Muscle layer of duodenum (tissue), 2 donors: Measurements from ENCODE around the gene LRTM2.

Experiments
- H3K27ac ChIP-seq: one replicate; pipeline ENCODE4 v1.7.0; 2013; ENCODE audit warnings: mild to moderate bottlenecking, low read length
- H3K27me3 ChIP-seq: one replicate; pipeline ENCODE4 v1.7.0; 2013; ENCODE audit warnings: low read depth, mild to moderate bottlenecking, control low read depth, low read length
- H3K36me3 ChIP-seq, 2 donors: one replicate each; pipeline ENCODE4 v1.7.0; 2013; ENCODE audit warnings: low read length in 2 of 2, control low read depth in 1 of 2, mild to moderate bottlenecking in 1 of 2; ENCODE audit not compliant: insufficient read depth in 2 of 2, control insufficient read depth in 1 of 2
- H3K4me1 ChIP-seq, 2 donors: one replicate each; pipeline ENCODE4 v1.7.0; 2013; ENCODE audit warnings: low read length in 2 of 2, mild to moderate bottlenecking in 2 of 2, control low read depth in 1 of 2, moderate library complexity in 1 of 2; ENCODE audit not compliant: insufficient read depth in 2 of 2, control insufficient read depth in 1 of 2
- H3K4me3 ChIP-seq, 2 donors: one replicate each; pipeline ENCODE4 v1.7.0; 2013; ENCODE audit warnings: low read length in 2 of 2, low read depth in 1 of 2, mild to moderate bottlenecking in 1 of 2
- H3K9me3 ChIP-seq, 2 donors: one replicate each; pipeline ENCODE4 v1.7.0; 2013; ENCODE audit warnings: low read length in 2 of 2, control low read depth in 1 of 2, mild to moderate bottlenecking in 1 of 2; ENCODE audit not compliant: control insufficient read depth in 1 of 2
- donor health status: healthy.

Gene LRTM2

DNA sequence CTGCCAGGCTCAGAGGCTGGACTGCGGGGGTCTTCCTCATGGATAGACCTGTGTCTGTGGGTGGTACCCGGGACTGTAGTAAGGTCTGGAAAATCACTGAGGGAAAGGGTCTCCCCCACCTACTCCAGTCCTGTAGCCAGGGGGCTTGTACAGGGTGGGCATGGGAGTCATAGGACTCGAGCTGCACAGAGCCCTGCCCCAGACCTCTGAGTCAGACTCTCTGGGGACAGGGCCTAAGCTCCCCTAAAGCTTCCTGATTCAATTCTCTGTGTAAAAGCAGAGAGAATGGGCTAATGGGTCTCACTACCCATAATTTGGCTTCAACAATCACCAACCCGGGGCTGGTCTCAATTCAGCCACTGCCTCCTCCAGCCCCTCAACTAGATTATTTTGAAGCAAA lies 27.0 kb downstream of the LRTM2 start:
- Histone ChIP-seq H3K4me1 (no peaks in the 10 kb centered on the region), H3K27me3 (no peaks in the 10 kb centered on the region), H3K4me3 (no peak overlapping the region), H3K27ac (no peak overlapping the region), H3K36me3 (no peaks in the 10 kb centered on the region), H3K9me3 (no peaks in the 10 kb centered on the region)

- Histone ChIP-seq H3K27ac (no peak overlapping the region), H3K27me3 (no peaks in the 10 kb centered on the region), H3K4me1 (no peaks in the 10 kb centered on the region), H3K9me3 (no peaks in the 10 kb centered on the region), H3K36me3 (no peaks in the 10 kb centered on the region), H3K4me3 (no peak overlapping the region)
These were observed 27.8 kb downstream of the LRTM2 start for GRCh38 chr12:1848146-1848545.

DNA sequence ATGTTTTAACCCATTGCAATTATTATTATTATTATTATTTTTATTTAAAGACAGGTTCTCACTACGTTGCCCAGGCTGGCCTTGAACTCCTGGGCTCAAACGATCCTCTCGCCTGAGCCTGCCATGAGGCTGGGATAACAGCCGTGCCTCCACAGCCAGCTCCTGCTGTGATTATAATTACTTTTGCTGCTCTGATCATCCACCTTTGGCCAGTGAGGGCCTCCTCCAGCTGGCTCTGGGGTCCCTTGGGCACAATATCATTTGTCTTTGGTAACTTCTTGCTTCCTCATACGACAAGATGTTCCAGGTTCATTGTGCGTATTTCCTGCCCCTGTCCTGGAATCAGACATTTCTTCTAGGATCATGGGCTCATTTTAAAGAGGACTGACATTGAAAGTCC lies 28.4 kb downstream of the LRTM2 start:
- H3K9me3 ChIP-seq: no peaks in the 10 kb centered on the region
- no peak overlapping the region for H3K4me3 ChIP-seq
- H3K27ac ChIP-seq: no peak overlapping the region

GRCh38 chr12:1851151-1851701 lies 30.9 kb downstream of the LRTM2 start:
- no peak overlapping the region for H3K4me3 ChIP-seq
- peaks cover 0 to 7% of the 10 kb centered on the region in 2 donors for H3K36me3 ChIP-seq
- no peak overlapping the region for H3K27ac ChIP-seq
- peaks cover 0 to 13% of the 10 kb centered on the region in 2 donors for H3K9me3 ChIP-seq
- no peaks in the 10 kb centered on the region for H3K27me3 ChIP-seq
- no peaks in the 10 kb centered on the region for H3K4me1 ChIP-seq

More for the DNA sequence above, 28.4 kb downstream of the LRTM2 start:
- H3K27me3 ChIP-seq: no peaks in the 10 kb centered on the region
- H3K36me3 ChIP-seq: no peaks in the 10 kb centered on the region
- H3K4me1 ChIP-seq: no peaks in the 10 kb centered on the region

DNA sequence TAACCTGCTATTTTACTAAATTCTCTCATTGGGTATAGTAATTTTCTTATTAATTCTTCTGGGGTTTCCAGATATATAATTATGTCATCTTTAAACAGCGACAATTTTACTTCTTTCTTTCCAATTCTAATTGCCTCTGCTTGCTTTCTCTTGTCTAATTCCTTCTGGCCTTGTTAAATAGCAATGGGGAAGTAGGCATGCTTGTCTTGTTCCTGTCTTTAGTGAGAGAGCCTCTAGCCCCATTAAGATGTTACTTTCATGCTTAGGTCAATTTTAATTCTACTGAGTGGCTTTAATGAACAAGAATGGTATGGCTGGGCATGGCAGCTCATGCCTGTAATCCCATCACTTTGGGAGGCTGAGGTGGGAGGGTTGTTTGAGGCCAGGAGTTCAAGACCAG lies 31.7 kb downstream of the LRTM2 start:
- no peaks in the 10 kb centered on the region for H3K4me1 ChIP-seq
- peaks cover 0 to 13% of the 10 kb centered on the region in 2 donors for H3K9me3 ChIP-seq
- no peak overlapping the region for H3K4me3 ChIP-seq
- H3K27me3 ChIP-seq: no peaks in the 10 kb centered on the region
- no peak overlapping the region for H3K27ac ChIP-seq
- H3K36me3 ChIP-seq: peaks cover 0 to 7% of the 10 kb centered on the region in 2 donors

DNA sequence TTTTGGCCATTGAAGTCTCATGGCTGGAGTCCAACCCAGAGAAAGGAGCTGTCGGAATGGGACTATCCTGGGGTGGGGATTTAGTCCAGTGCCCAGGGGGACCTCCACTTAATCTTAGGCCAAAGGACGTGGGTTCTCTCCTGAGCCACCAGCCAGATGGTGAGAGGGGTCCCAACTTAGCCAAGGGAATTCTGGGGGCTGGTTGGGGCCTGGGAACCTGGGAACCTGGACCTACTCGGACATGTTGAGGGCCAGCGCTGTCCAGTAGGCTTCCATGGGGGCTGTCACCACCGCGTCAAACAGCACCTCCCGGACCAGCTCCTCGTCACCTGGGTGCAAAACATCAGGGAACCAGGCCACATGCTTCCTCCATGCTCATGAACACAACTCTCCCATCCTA lies 33.4 kb downstream of the LRTM2 start:
- Histone ChIP-seq H3K4me1 (no peaks in the 10 kb centered on the region), H3K27ac (no peak overlapping the region), H3K36me3 (peaks cover 0 to 7% of the 10 kb centered on the region in 2 donors), H3K27me3 (no peaks in the 10 kb centered on the region), H3K9me3 (peaks cover 0 to 13% of the 10 kb centered on the region in 2 donors), H3K4me3 (no peak overlapping the region)

DNA sequence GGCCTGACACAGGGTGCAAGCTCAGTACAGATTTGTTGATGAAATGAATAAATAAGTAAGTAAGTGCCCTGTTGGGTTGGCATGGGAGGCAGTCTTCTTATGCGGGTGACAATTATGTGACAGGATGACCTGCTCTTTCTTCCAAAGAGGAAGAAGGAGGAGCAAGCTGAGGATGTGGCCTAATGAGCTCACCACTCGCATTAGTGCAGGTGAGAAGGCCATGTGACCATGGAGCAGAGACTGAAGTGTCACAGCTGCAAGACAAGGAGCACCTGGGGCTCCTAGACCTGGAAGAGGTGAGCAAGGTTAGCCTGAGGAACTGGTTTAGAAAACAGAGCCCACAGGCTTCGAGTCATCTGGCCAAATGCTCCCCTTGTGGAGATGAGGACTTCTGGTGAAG lies 34.9 kb downstream of the LRTM2 start:
- no peak overlapping the region for H3K27ac ChIP-seq
- H3K4me3 ChIP-seq: peak overlapping the region in 1 of 2 donors; percentile 19
- peaks cover 0 to 13% of the 10 kb centered on the region in 2 donors for H3K9me3 ChIP-seq
- H3K36me3 ChIP-seq: peaks cover 0 to 7% of the 10 kb centered on the region in 2 donors
- H3K27me3 ChIP-seq: no peaks in the 10 kb centered on the region
- no peaks in the 10 kb centered on the region for H3K4me1 ChIP-seq

DNA sequence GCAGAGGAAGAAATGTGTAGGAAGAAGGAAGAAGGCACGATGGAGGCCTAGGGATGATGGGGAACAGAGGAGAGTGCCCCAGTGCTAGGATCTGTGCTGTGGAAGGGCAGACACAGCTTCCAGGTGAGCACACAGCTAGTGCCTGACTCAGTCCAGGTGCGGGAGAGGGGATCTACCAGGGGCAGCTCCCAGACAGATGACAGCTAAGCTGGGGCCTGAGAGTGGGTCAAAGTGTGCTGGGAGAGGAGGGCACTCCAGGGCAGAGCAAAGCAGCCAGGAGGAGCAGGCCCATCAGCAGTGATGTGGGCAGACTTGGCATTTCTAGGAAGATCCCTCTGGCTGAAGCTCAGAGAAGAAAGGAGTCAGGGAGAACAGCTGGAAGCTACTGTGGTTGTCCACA lies 36.7 kb downstream of the LRTM2 start:
- no peaks in the 10 kb centered on the region for H3K4me1 ChIP-seq
- peaks cover 0 to 13% of the 10 kb centered on the region in 2 donors for H3K9me3 ChIP-seq
- no peak overlapping the region for H3K27ac ChIP-seq
- peaks cover 0 to 7% of the 10 kb centered on the region in 2 donors for H3K36me3 ChIP-seq
- no peaks in the 10 kb centered on the region for H3K27me3 ChIP-seq
- no peak overlapping the region for H3K4me3 ChIP-seq

GRCh38 chr12:1857821-1858220 lies 37.5 kb downstream of the LRTM2 start:
- no peak overlapping the region for H3K27ac ChIP-seq
- no peaks in the 10 kb centered on the region for H3K27me3 ChIP-seq
- H3K4me1 ChIP-seq: no peaks in the 10 kb centered on the region
- H3K36me3 ChIP-seq: peaks cover 0 to 7% of the 10 kb centered on the region in 2 donors
- peaks cover 0 to 13% of the 10 kb centered on the region in 2 donors for H3K9me3 ChIP-seq
- no peak overlapping the region for H3K4me3 ChIP-seq

GRCh38 chr12:1858456-1858855 lies 38.1 kb downstream of the LRTM2 start:
- Histone ChIP-seq H3K27me3 (no peaks in the 10 kb centered on the region), H3K27ac (no peak overlapping the region), H3K4me1 (no peaks in the 10 kb centered on the region), H3K36me3 (peaks cover 0 to 7% of the 10 kb centered on the region in 2 donors), H3K4me3 (no peak overlapping the region), H3K9me3 (peaks cover 0 to 13% of the 10 kb centered on the region in 2 donors)

- Histone ChIP-seq H3K27ac (no peak overlapping the region), H3K4me3 (no peak overlapping the region)
These were observed 39.3 kb downstream of the LRTM2 start for GRCh38 chr12:1859643-1860042.

DNA sequence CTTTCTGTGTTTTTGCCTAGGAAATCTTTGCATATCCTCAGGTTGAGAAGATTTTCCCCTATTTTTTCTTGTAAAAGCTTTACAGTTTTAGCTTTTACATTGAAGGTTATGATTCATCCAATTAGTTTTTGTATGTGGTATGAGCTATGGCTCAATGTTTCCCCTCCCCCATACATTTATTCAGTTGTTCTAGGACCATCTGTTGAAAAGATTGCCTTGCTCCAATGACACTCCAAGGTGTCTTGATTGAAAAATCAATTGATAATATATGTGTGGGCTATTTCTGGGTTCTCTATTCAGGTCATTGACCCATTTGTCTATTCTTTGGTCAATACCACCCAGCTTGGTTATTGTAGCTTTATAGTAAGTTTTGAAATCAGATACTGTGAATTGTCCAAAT lies 42.6 kb downstream of the LRTM2 start:
- Histone ChIP-seq H3K4me1 (no peaks in the 10 kb centered on the region), H3K27ac (no peak overlapping the region), H3K36me3 (no peaks in the 10 kb centered on the region), H3K27me3 (peaks cover 11% of the 10 kb centered on the region), H3K4me3 (no peak overlapping the region), H3K9me3 (no peaks in the 10 kb centered on the region)

More at GRCh38 chr12:1859643-1860042, 39.3 kb downstream of the LRTM2 start:
- H3K9me3 ChIP-seq: peaks cover 0 to 13% of the 10 kb centered on the region in 2 donors
- H3K27me3 ChIP-seq: peaks cover 4% of the 10 kb centered on the region
- H3K36me3 ChIP-seq: peaks cover 0 to 7% of the 10 kb centered on the region in 2 donors
- no peaks in the 10 kb centered on the region for H3K4me1 ChIP-seq
